NCI-H2081 (cell line): ENCODE results near the gene VPS4B.
A peak's percentile ranks its signal among the peaks of the same experiment; 100 is the strongest.

Experiments
- DNase-seq, 2 experiments: peaks; one replicate each; lab custom pipeline; 2025; lab: John Stamatoyannopoulos, UW

The VPS4B gene

GRCh38 chr18:63430526-63430925 lies 8.2 kb upstream of the VPS4B start:
- no peak for DNase-seq

- no peak for DNase-seq
Observed at GRCh38 chr18:63427558-63427957, 5.3 kb upstream of the VPS4B start.

GRCh38 chr18:63422864-63423304 lies 608 bp upstream of the VPS4B start:
- DNase-seq, result peak in 1 of 2 experiments; percentile 50

- DNase-seq, result no peak
Observed at GRCh38 chr18:63421514-63421913, 762 bp downstream of the VPS4B start.

GRCh38 chr18:63412953-63413352 lies 9.3 kb downstream of the VPS4B start:
- DNase-seq, result no peak

GRCh38 chr18:63410792-63411191 lies 11.5 kb downstream of the VPS4B start:
- no peak for DNase-seq

- no peak for DNase-seq
Observed at GRCh38 chr18:63409301-63409700, 13.0 kb downstream of the VPS4B start.

- no peak for DNase-seq
Observed at GRCh38 chr18:63407734-63408133, 14.5 kb downstream of the VPS4B start.

GRCh38 chr18:63405986-63406385 lies 16.3 kb downstream of the VPS4B start:
- DNase-seq, result no peak

- no peak for DNase-seq
Observed at GRCh38 chr18:63402246-63403162, 19.8 kb downstream of the VPS4B start.

GRCh38 chr18:63399300-63399699 lies 23.0 kb downstream of the VPS4B start:
- DNase-seq, result no peak

- DNase-seq, result no peak
Observed at GRCh38 chr18:63397349-63397748, 24.9 kb downstream of the VPS4B start.

GRCh38 chr18:63395503-63395902 lies 26.8 kb downstream of the VPS4B start:
- no peak for DNase-seq

GRCh38 chr18:63394954-63395353 lies 27.3 kb downstream of the VPS4B start:
- no peak for DNase-seq

- no peak for DNase-seq
Observed at GRCh38 chr18:63387861-63388260, 34.4 kb downstream of the VPS4B start.

GRCh38 chr18:63382843-63383242 lies 39.4 kb downstream of the VPS4B start:
- DNase-seq, result no peak

- no peak for DNase-seq
Observed at GRCh38 chr18:63379639-63379962, 42.7 kb downstream of the VPS4B start.

GRCh38 chr18:63378919-63379638 lies 43.2 kb downstream of the VPS4B start:
- no peak for DNase-seq

GRCh38 chr18:63377275-63377980 lies 44.8 kb downstream of the VPS4B start:
- no peak for DNase-seq

- no peak for DNase-seq
Observed at GRCh38 chr18:63376538-63376937, 45.7 kb downstream of the VPS4B start.

- no peak for DNase-seq
Observed at GRCh38 chr18:63374540-63374939, 47.7 kb downstream of the VPS4B start.

GRCh38 chr18:63373161-63373560 lies 49.1 kb downstream of the VPS4B start:
- no peak for DNase-seq

GRCh38 chr18:63368611-63369010 lies 53.7 kb downstream of the VPS4B start:
- DNase-seq, result no peak
